H1 (cell line): ENCODE data around the gene SLC2A4RG.

Source experiments
- CREB1 ChIP-seq: IDR thresholded peaks from 2 replicates; pipeline ENCODE4 v1.6.1; 2012; ENCODE audit warnings: inconsistent platforms
- CTCF ChIP-seq, 3 experiments: IDR thresholded peaks; 1 replicate in 2 of 3; 2 replicates in 1 of 3; pipeline versions ENCODE4 v1.5.1 to v1.6.1; 2011; ENCODE audit warnings: low read length in 3 of 3, mild to moderate bottlenecking in 3 of 3, inconsistent platforms in 2 of 3, low read depth in 1 of 3, moderate library complexity in 1 of 3; ENCODE audit not compliant: insufficient read depth in 1 of 3; ENCODE audit errors: control extremely low read depth in 1 of 3
- EP300 ChIP-seq, 2 experiments: IDR thresholded peaks; 1 replicate in 1 of 2; 2 replicates in 1 of 2; pipeline ENCODE4 v1.6.1; 2011 to 2012; ENCODE audit warnings: low read depth in 2 of 2, low read length in 2 of 2, mild to moderate bottlenecking in 2 of 2, borderline replicate concordance in 1 of 2, inconsistent platforms in 1 of 2, moderate library complexity in 1 of 2
- FOSL1 ChIP-seq: IDR thresholded peaks from 2 replicates; pipeline ENCODE4 v1.6.1; 2011; ENCODE audit warnings: mild to moderate bottlenecking, low read depth, low read length, moderate library complexity; ENCODE audit not compliant: insufficient read depth
- POLR2A ChIP-seq, 2 experiments: IDR thresholded peaks; 1 replicate in 1 of 2; 2 replicates in 1 of 2; pipeline ENCODE4 v1.6.1; 2011; ENCODE audit warnings: low read depth in 2 of 2, low read length in 2 of 2, mild to moderate bottlenecking in 2 of 2; ENCODE audit errors: control extremely low read depth in 1 of 2
- POLR2AphosphoS5 ChIP-seq: IDR thresholded peaks from 2 replicates; pipeline ENCODE4 v1.6.1; 2011; ENCODE audit warnings: low read depth, low read length
- SIN3A ChIP-seq, 2 experiments: IDR thresholded peaks in 1 of 2; conservative IDR thresholded peaks in 1 of 2; 2 replicates each; pipeline ENCODE4 v1.6.1; 2011 to 2012; ENCODE audit warnings: low read length in 2 of 2, improper control_type of control experiment in 1 of 2, low read depth in 1 of 2, mild to moderate bottlenecking in 1 of 2
- TF ChIP-seq, protein P1 (sequence below): IDR thresholded peaks from 2 replicates; pipeline ENCODE4 v1.6.1; 2011; ENCODE audit warnings: low read length, improper control_type of control experiment

DNA sequence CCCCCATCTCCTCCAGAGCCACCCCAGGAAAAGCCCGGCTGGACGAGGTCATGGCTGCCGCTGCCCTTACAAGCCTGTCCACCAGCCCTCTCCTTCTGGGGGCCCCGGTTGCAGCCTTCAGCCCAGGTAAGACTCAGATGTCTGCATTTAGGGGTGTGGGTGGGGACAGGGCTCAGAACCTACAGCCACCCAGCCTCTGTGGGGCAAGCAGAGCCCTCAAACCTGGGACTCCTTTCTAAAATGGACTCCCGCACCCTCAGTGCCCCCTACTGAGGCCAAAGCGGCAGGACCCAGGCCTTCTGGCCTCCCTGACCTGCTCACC, 1.7 kb downstream of the SLC2A4RG start:
- TF ChIP-seq CTCF (IDR thresholded peaks at IDR 0.05; ENCODE audit: control extremely low read depth in 1 of 3, insufficient read depth in 1 of 3, low read depth in 1 of 3, low read length in 3 of 3) (no peak), EP300 (IDR thresholded peaks at IDR 0.05; ENCODE audit: borderline replicate concordance in 1 of 2, low read depth in 2 of 2, low read length in 2 of 2) (no peak), POLR2A (IDR thresholded peaks at IDR 0.05; ENCODE audit: control extremely low read depth in 1 of 2, low read depth in 2 of 2, low read length in 2 of 2) (no peak), SIN3A (conservative IDR thresholded peaks at IDR 0.05 in 1 of 2, IDR thresholded peaks at IDR 0.05 in 1 of 2; ENCODE audit: low read depth in 1 of 2, low read length in 2 of 2) (no peak), POLR2AphosphoS5 (no peak), CREB1 (no peak), FOSL1 (no peak)
- TF ChIP-seq, protein P1, sequence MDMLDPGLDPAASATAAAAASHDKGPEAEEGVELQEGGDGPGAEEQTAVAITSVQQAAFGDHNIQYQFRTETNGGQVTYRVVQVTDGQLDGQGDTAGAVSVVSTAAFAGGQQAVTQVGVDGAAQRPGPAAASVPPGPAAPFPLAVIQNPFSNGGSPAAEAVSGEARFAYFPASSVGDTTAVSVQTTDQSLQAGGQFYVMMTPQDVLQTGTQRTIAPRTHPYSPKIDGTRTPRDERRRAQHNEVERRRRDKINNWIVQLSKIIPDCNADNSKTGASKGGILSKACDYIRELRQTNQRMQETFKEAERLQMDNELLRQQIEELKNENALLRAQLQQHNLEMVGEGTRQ: no peak
